Upper lobe of right lung (tissue), 1 donor: ENCODE measurements around the gene KCNQ1OT1. TPM values are rescaled to one million over a fixed set of nuclear protein-coding genes. Genes with fewer than 3 reads are reported as not detected.
A peak's percentile ranks its signal among the peaks of the same experiment; 100 is the strongest.

Experiments
- ATAC-seq: fragments of 200-7000 bp; cut with Tn5 transposase; one replicate; pipeline ENCODE4 v1.9.1; 2020; ENCODE audit warnings: mild to moderate bottlenecking, moderate library complexity
- DNase-seq: peaks from one replicate; pipeline ENCODE4 v3.0.0-alpha.2; 2020
- H3K27ac ChIP-seq: fragments of 200-600 bp; one replicate; pipeline ENCODE4 v1.8.0; 2022
- H3K27me3 ChIP-seq: fragments of 200-600 bp; one replicate; pipeline ENCODE4 v1.8.0; 2022; ENCODE audit warnings: mild to moderate bottlenecking
- H3K36me3 ChIP-seq: fragments of 200-600 bp; one replicate; pipeline ENCODE4 v1.8.0; 2022
- H3K4me1 ChIP-seq: fragments of 200-600 bp; one replicate; pipeline ENCODE4 v1.8.0; 2022
- H3K4me3 ChIP-seq: fragments of 200-600 bp; one replicate; pipeline ENCODE4 v1.8.0; 2022; ENCODE audit warnings: mild to moderate bottlenecking
- H3K9me3 ChIP-seq: fragments of 200-600 bp; one replicate; pipeline ENCODE4 v1.8.0; 2022
- CTCF ChIP-seq: fragments of 200-600 bp; IDR thresholded peaks from one replicate; pipeline ENCODE4 v1.8.0; 2022; ENCODE audit warnings: antibody characterized with exemption
- intact Hi-C: fragments of 100-400 bp; cut with DNase I; formaldehyde crosslinking; loops from one replicate; pipeline ENCODE4 v1.11.0; 2022
- total RNA-seq: library from RNA; stranded (reverse); fragmentation: NEBNext Ultra II Directional; extraction: Animal tissue kit (Norgen Biotek cat#: 25700); gene quantifications from one replicate; pipeline ENCODE4 v1.2.1, GENCODE V29; 2021
- donor health status: DM: no; HTN: yes; CAD: no; lungs with severe emphysema.

KCNQ1OT1 gene
- total RNA-seq, 1 donor from 2014 or later: 2.0 TPM

GRCh38 chr11:2738551-2739431 lies 39.0 kb upstream of the KCNQ1OT1 start:
- no peak overlapping the region for H3K4me3 ChIP-seq
- no peaks in the 10 kb centered on the region for H3K9me3 ChIP-seq
- H3K27ac ChIP-seq: no peak overlapping the region
- intact Hi-C loops: no loop called here
- TF ChIP-seq CTCF: no peak
- no peaks in the 10 kb centered on the region for H3K36me3 ChIP-seq
- H3K27me3 ChIP-seq: no peaks in the 10 kb centered on the region
- ATAC-seq (no peak), DNase-seq (no peak)
- peaks cover 3% of the 10 kb centered on the region for H3K4me1 ChIP-seq

- DNase-seq: no peak
- no peak for TF ChIP-seq CTCF
- no peaks in the 10 kb centered on the region for H3K9me3 ChIP-seq
- H3K27ac ChIP-seq: no peak overlapping the region
- H3K36me3 ChIP-seq: no peaks in the 10 kb centered on the region
- H3K27me3 ChIP-seq: no peaks in the 10 kb centered on the region
- H3K4me3 ChIP-seq: no peak overlapping the region
- intact Hi-C loops: no loop called here
- peaks cover 3% of the 10 kb centered on the region for H3K4me1 ChIP-seq
- ATAC-seq: peak; percentile 7
Measured at GRCh38 chr11:2737866-2738265, 38.1 kb upstream of the KCNQ1OT1 start.

- no peaks in the 10 kb centered on the region for H3K9me3 ChIP-seq
- H3K4me1 ChIP-seq: peaks cover 3% of the 10 kb centered on the region
- H3K27me3 ChIP-seq: no peaks in the 10 kb centered on the region
- ATAC-seq (no peak), DNase-seq (no peak)
- TF ChIP-seq CTCF: no peak
- intact Hi-C loops: no loop called here
- no peak overlapping the region for H3K27ac ChIP-seq
- no peaks in the 10 kb centered on the region for H3K36me3 ChIP-seq
- H3K4me3 ChIP-seq: no peak overlapping the region
Measured at GRCh38 chr11:2737226-2737590, 37.4 kb upstream of the KCNQ1OT1 start.

GRCh38 chr11:2736577-2737225 lies 36.9 kb upstream of the KCNQ1OT1 start:
- Histone ChIP-seq H3K9me3 (no peaks in the 10 kb centered on the region), H3K36me3 (no peaks in the 10 kb centered on the region), H3K4me1 (peaks cover 3% of the 10 kb centered on the region), H3K27ac (no peak overlapping the region), H3K4me3 (no peak overlapping the region), H3K27me3 (no peaks in the 10 kb centered on the region)
- intact Hi-C loops: no loop called here
- ATAC-seq: no peak
- DNase-seq: no peak
- TF ChIP-seq CTCF: no peak

GRCh38 chr11:2735053-2735589 lies 35.3 kb upstream of the KCNQ1OT1 start:
- no peaks in the 10 kb centered on the region for H3K9me3 ChIP-seq
- no peak for ATAC-seq
- H3K36me3 ChIP-seq: no peaks in the 10 kb centered on the region
- no peak for TF ChIP-seq CTCF
- intact Hi-C loops: no loop called here
- no peaks in the 10 kb centered on the region for H3K27me3 ChIP-seq
- H3K4me3 ChIP-seq: no peak overlapping the region
- no peak for DNase-seq
- no peak overlapping the region for H3K27ac ChIP-seq
- no peaks in the 10 kb centered on the region for H3K4me1 ChIP-seq
